Measurements from ENCODE around the gene AIDA.
"Not testable (repeated sequence)": the region's sequence is repeated elsewhere in the genome, so short reads cannot be mapped to it uniquely, and the experiment has no call there.

AIDA gene

GRCh38 chr1:222694927-222695326 is 17.4 kb downstream of the AIDA start:
- Histone ChIP-seq H3K4me3 (ENCODE audit: low read depth in 1 of 2, low read length in 2 of 2) (no peak overlapping the region), H3K4me2 (ENCODE audit: insufficient read depth, low read length) (no peak overlapping the region), H4K20me1 (ENCODE audit: insufficient read depth, low read length) (peaks cover 3% of the 10 kb centered on the region; the same call in 1 of the 2 replicates), H3K4me1 (ENCODE audit: insufficient read depth, low read length) (no peaks in the 10 kb centered on the region), H3K27ac (ENCODE audit: low read length) (no peak overlapping the region), H3K36me3 (ENCODE audit: insufficient read depth, low read length) (peaks cover 20% of the 10 kb centered on the region), H3K79me2 (ENCODE audit: insufficient read depth, low read length) (peaks cover 21% of the 10 kb centered on the region), H3K27me3 (ENCODE audit: insufficient read depth, low read length, poor library complexity) (no peaks in the 10 kb centered on the region), H3K9ac (ENCODE audit: low read depth, low read length) (no peak overlapping the region), H3K9me3 (ENCODE audit: insufficient read depth, low read length, severe bottlenecking) (no peaks in the 10 kb centered on the region), H2AFZ (ENCODE audit: low read depth, low read length) (no peak overlapping the region)
- DNase-seq (no peak), ATAC-seq (ENCODE audit: insufficient read depth, low read depth) (no peak)
- no peak for TF ChIP-seq CTCF (IDR thresholded peaks at IDR 0.05; ENCODE audit: borderline replicate concordance, extremely low read depth, low read length, poor library complexity, severe bottlenecking)
- TF ChIP-seq EZH2 (IDR thresholded peaks at IDR 0.05; ENCODE audit: borderline replicate concordance, low read depth, low read length, severe bottlenecking): no peak

GRCh38 chr1:222691016-222691415 is 21.3 kb downstream of the AIDA start:
- Histone ChIP-seq H3K79me2 (ENCODE audit: insufficient read depth, low read length) (peaks cover 9% of the 10 kb centered on the region), H3K4me3 (ENCODE audit: low read depth in 1 of 2, low read length in 2 of 2) (no peak overlapping the region)
- ATAC-seq (ENCODE audit: insufficient read depth, low read depth): no peak

GRCh38 chr1:222680080-222680479 is 32.2 kb downstream of the AIDA start:
- no peaks in the 10 kb centered on the region for H4K20me1 ChIP-seq (ENCODE audit: insufficient read depth, low read length)
- DNase-seq (no peak), ATAC-seq (ENCODE audit: insufficient read depth, low read depth) (no peak)
- H3K9me3 ChIP-seq (ENCODE audit: insufficient read depth, low read length, severe bottlenecking): no peaks in the 10 kb centered on the region
- no peaks in the 10 kb centered on the region for H3K4me1 ChIP-seq (ENCODE audit: insufficient read depth, low read length)
- H3K36me3 ChIP-seq (ENCODE audit: insufficient read depth, low read length): peaks cover 26% of the 10 kb centered on the region
- H2AFZ ChIP-seq (ENCODE audit: low read depth, low read length): no peak overlapping the region
- TF ChIP-seq CTCF (IDR thresholded peaks at IDR 0.05; ENCODE audit: borderline replicate concordance, extremely low read depth, low read length, poor library complexity, severe bottlenecking) (no peak), EZH2 (IDR thresholded peaks at IDR 0.05; ENCODE audit: borderline replicate concordance, low read depth, low read length, severe bottlenecking) (no peak)
- no peak overlapping the region for H3K27ac ChIP-seq (ENCODE audit: low read length)
- no peaks in the 10 kb centered on the region for H3K27me3 ChIP-seq (ENCODE audit: insufficient read depth, low read length, poor library complexity)
- H3K9ac ChIP-seq (ENCODE audit: low read depth, low read length): no peak overlapping the region
- H3K4me2 ChIP-seq (ENCODE audit: insufficient read depth, low read length): no peak overlapping the region
- H3K4me3 ChIP-seq (ENCODE audit: low read depth in 1 of 2, low read length in 2 of 2): no peak overlapping the region
- no peaks in the 10 kb centered on the region for H3K79me2 ChIP-seq (ENCODE audit: insufficient read depth, low read length)

More at GRCh38 chr1:222691016-222691415, 21.3 kb downstream of the AIDA start:
- no peak for TF ChIP-seq CTCF (IDR thresholded peaks at IDR 0.05; ENCODE audit: borderline replicate concordance, extremely low read depth, low read length, poor library complexity, severe bottlenecking)
- TF ChIP-seq EZH2 (IDR thresholded peaks at IDR 0.05; ENCODE audit: borderline replicate concordance, low read depth, low read length, severe bottlenecking): no peak
- Histone ChIP-seq H3K27ac (ENCODE audit: low read length) (no peak overlapping the region), H4K20me1 (ENCODE audit: insufficient read depth, low read length) (peaks cover 3% of the 10 kb centered on the region; the same call in 1 of the 2 replicates), H3K4me1 (ENCODE audit: insufficient read depth, low read length) (no peaks in the 10 kb centered on the region), H2AFZ (ENCODE audit: low read depth, low read length) (no peak overlapping the region), H3K9ac (ENCODE audit: low read depth, low read length) (no peak overlapping the region), H3K9me3 (ENCODE audit: insufficient read depth, low read length, severe bottlenecking) (no peaks in the 10 kb centered on the region), H3K27me3 (ENCODE audit: insufficient read depth, low read length, poor library complexity) (no peaks in the 10 kb centered on the region), H3K36me3 (ENCODE audit: insufficient read depth, low read length) (peaks cover 34% of the 10 kb centered on the region), H3K4me2 (ENCODE audit: insufficient read depth, low read length) (no peak overlapping the region)
- DNase-seq: no peak

GRCh38 chr1:222670110-222670509 is 42.2 kb downstream of the AIDA start:
- H3K4me1 ChIP-seq (ENCODE audit: insufficient read depth, low read length): no peaks in the 10 kb centered on the region
- H3K9me3 ChIP-seq (ENCODE audit: insufficient read depth, low read length, severe bottlenecking): no peaks in the 10 kb centered on the region
- H3K4me2 ChIP-seq (ENCODE audit: insufficient read depth, low read length): no peak overlapping the region
- TF ChIP-seq CTCF (IDR thresholded peaks at IDR 0.05; ENCODE audit: borderline replicate concordance, extremely low read depth, low read length, poor library complexity, severe bottlenecking): no peak
- DNase-seq: no peak
- H3K4me3 ChIP-seq (ENCODE audit: low read depth in 1 of 2, low read length in 2 of 2): no peak overlapping the region
- no peak for ATAC-seq (ENCODE audit: insufficient read depth, low read depth)
- no peak overlapping the region for H3K27ac ChIP-seq (ENCODE audit: low read length)
- H3K36me3 ChIP-seq (ENCODE audit: insufficient read depth, low read length): peaks cover 62% of the 10 kb centered on the region
- no peaks in the 10 kb centered on the region for H3K27me3 ChIP-seq (ENCODE audit: insufficient read depth, low read length, poor library complexity)
- H3K79me2 ChIP-seq (ENCODE audit: insufficient read depth, low read length): no peaks in the 10 kb centered on the region
- H4K20me1 ChIP-seq (ENCODE audit: insufficient read depth, low read length): no peaks in the 10 kb centered on the region; the same call in 1 of the 2 replicates
- no peak overlapping the region for H2AFZ ChIP-seq (ENCODE audit: low read depth, low read length)
- H3K9ac ChIP-seq (ENCODE audit: low read depth, low read length): no peak overlapping the region

- DNase-seq; H3K4me2 ChIP-seq (ENCODE audit: insufficient read depth, low read length); H3K9me3 ChIP-seq (ENCODE audit: insufficient read depth, low read length, severe bottlenecking); H3K27ac ChIP-seq (ENCODE audit: low read length); ATAC-seq (ENCODE audit: insufficient read depth, low read depth); H3K4me1 ChIP-seq (ENCODE audit: insufficient read depth, low read length); H3K79me2 ChIP-seq (ENCODE audit: insufficient read depth, low read length); H4K20me1 ChIP-seq (ENCODE audit: insufficient read depth, low read length); H3K9ac ChIP-seq (ENCODE audit: low read depth, low read length); H3K4me3 ChIP-seq (ENCODE audit: low read depth in 1 of 2, low read length in 2 of 2); H3K27me3 ChIP-seq (ENCODE audit: insufficient read depth, low read length, poor library complexity); H2AFZ ChIP-seq (ENCODE audit: low read depth, low read length): not testable (repeated sequence)
- H3K36me3 ChIP-seq (ENCODE audit: insufficient read depth, low read length): peaks cover 64% of the 10 kb centered on the region
These were observed 43.2 kb downstream of the AIDA start for GRCh38 chr1:222669107-222669506.

Data from DND-41 (cell line).